Mesenchymal stem cell (in vitro differentiated cells and primary cell): ENCODE measurements around the gene STIM1.
A peak's percentile ranks its signal among the peaks of the same experiment; 100 is the strongest.

Experiments used
- DNase-seq: peaks from one replicate; pipeline ENCODE4 v3.0.0-alpha.2; 2013
- H2AFZ ChIP-seq: one replicate; pipeline ENCODE4 v1.6.1; 2013; ENCODE audit warnings: low read depth, mild to moderate bottlenecking, control low read depth, inconsistent platforms, low read length, moderate library complexity
- H2AK5ac ChIP-seq: 2 replicates; pipeline ENCODE4 v1.6.1; 2013; ENCODE audit warnings: low read length, moderate library complexity, mild to moderate bottlenecking, inconsistent platforms; ENCODE audit not compliant: severe bottlenecking
- H2BK120ac ChIP-seq: one replicate; pipeline ENCODE4 v1.6.1; 2013; ENCODE audit warnings: low read depth, mild to moderate bottlenecking, inconsistent platforms, low read length, moderate library complexity
- H2BK12ac ChIP-seq, 2 experiments: one replicate each; pipeline ENCODE4 v1.6.1; 2013; ENCODE audit warnings: inconsistent platforms in 2 of 2, low read length in 2 of 2, mild to moderate bottlenecking in 2 of 2, moderate library complexity in 2 of 2, control low read depth in 1 of 2
- H2BK15ac ChIP-seq: one replicate; pipeline ENCODE4 v1.6.1; 2013; ENCODE audit warnings: mild to moderate bottlenecking, low read depth, inconsistent platforms; ENCODE audit not compliant: poor library complexity, severe bottlenecking
- H2BK5ac ChIP-seq: 2 replicates; pipeline ENCODE4 v1.6.1; 2013; ENCODE audit warnings: low read depth, mild to moderate bottlenecking, low read length, control low read depth, inconsistent platforms; ENCODE audit not compliant: poor library complexity, severe bottlenecking
- H3K14ac ChIP-seq, 2 experiments: one replicate each; pipeline ENCODE4 v1.6.1; 2013; ENCODE audit warnings: inconsistent platforms in 2 of 2, low read length in 2 of 2, control low read depth in 1 of 2, mild to moderate bottlenecking in 1 of 2, moderate library complexity in 1 of 2
- H3K18ac ChIP-seq, 2 experiments: one replicate each; pipeline ENCODE4 v1.6.1; 2013; ENCODE audit warnings: inconsistent platforms in 2 of 2, low read length in 2 of 2, control low read depth in 1 of 2, low read depth in 1 of 2, mild to moderate bottlenecking in 1 of 2
- H3K23ac ChIP-seq, 2 experiments: one replicate each; pipeline ENCODE4 v1.6.1; 2013; ENCODE audit warnings: inconsistent platforms in 2 of 2, low read length in 2 of 2, mild to moderate bottlenecking in 2 of 2, moderate library complexity in 2 of 2, control low read depth in 1 of 2
- H3K27ac ChIP-seq: 2 replicates; pipeline ENCODE4 v1.5.1; 2013; ENCODE audit warnings: mild to moderate bottlenecking, moderate library complexity, low read length, control low read depth, inconsistent platforms; ENCODE audit not compliant: poor library complexity, severe bottlenecking
- H3K27me3 ChIP-seq, 2 experiments: 2 replicates each; pipeline versions ENCODE4 v1.6.1 to v1.7.0; 2013; ENCODE audit warnings: low read length in 2 of 2, mild to moderate bottlenecking in 2 of 2, moderate library complexity in 2 of 2, control low read depth in 1 of 2, inconsistent platforms in 1 of 2; ENCODE audit not compliant: control insufficient read depth in 1 of 2, insufficient read depth in 1 of 2
- H3K36me3 ChIP-seq, 2 experiments: 2 replicates each; pipeline versions ENCODE4 v1.6.1 to v1.7.0; 2013; ENCODE audit warnings: low read length in 2 of 2, control low read depth in 1 of 2, inconsistent platforms in 1 of 2, low read depth in 1 of 2, mild to moderate bottlenecking in 1 of 2; ENCODE audit not compliant: insufficient read depth in 2 of 2, control insufficient read depth in 1 of 2
- H3K4ac ChIP-seq, 2 experiments: one replicate each; pipeline ENCODE4 v1.6.1; 2013; ENCODE audit warnings: inconsistent platforms in 2 of 2, low read length in 2 of 2, mild to moderate bottlenecking in 2 of 2, moderate library complexity in 2 of 2, control low read depth in 1 of 2, low read depth in 1 of 2
- H3K4me1 ChIP-seq: 2 replicates; pipeline ENCODE4 v1.6.1; 2013; ENCODE audit warnings: low read depth, low read length, control low read depth; ENCODE audit not compliant: control insufficient read depth, insufficient read depth
- H3K4me2 ChIP-seq: 2 replicates; pipeline ENCODE4 v1.6.1; 2013; ENCODE audit warnings: low read length, mild to moderate bottlenecking, inconsistent platforms; ENCODE audit not compliant: poor library complexity, severe bottlenecking
- H3K4me3 ChIP-seq, 2 experiments: 2 replicates each; pipeline versions ENCODE4 v1.5.1 to v1.7.0; 2013; ENCODE audit warnings: low read length in 2 of 2, mild to moderate bottlenecking in 2 of 2, control low read depth in 1 of 2, low read depth in 1 of 2; ENCODE audit not compliant: insufficient read depth in 1 of 2
- H3K79me1 ChIP-seq: replicated peaks from 2 replicates; pipeline ENCODE4 v1.6.1; 2013; ENCODE audit warnings: mild to moderate bottlenecking, control low read depth, low read length, inconsistent platforms; ENCODE audit not compliant: poor library complexity, severe bottlenecking
- H3K9ac ChIP-seq: 2 replicates; pipeline ENCODE4 v1.7.0; 2013; ENCODE audit warnings: mild to moderate bottlenecking, low read length, moderate library complexity
- H3K9me3 ChIP-seq: 2 replicates; pipeline ENCODE4 v1.7.0; 2013; ENCODE audit warnings: mild to moderate bottlenecking, low read length; ENCODE audit not compliant: control insufficient read depth
- H4K8ac ChIP-seq: one replicate; pipeline ENCODE4 v1.6.1; 2013; ENCODE audit warnings: inconsistent platforms, mild to moderate bottlenecking, low read length, moderate library complexity
- H4K91ac ChIP-seq: one replicate; pipeline ENCODE4 v1.6.1; 2013; ENCODE audit warnings: mild to moderate bottlenecking, low read length, inconsistent platforms
- WGBS: methylation state at CpG from one replicate; pipeline ENCODE4 v1.1.7; 2013; ENCODE audit warnings: mixed read lengths; 5-methylcytosine and 5-hydroxymethylcytosine counted together

Gene STIM1

GRCh38 chr11:3925513-3925912 lies 70.0 kb downstream of the STIM1 start:
- H3K23ac ChIP-seq: no peak overlapping the region
- H3K9me3 ChIP-seq: no peaks in the 10 kb centered on the region
- no peak overlapping the region for H4K91ac ChIP-seq
- no peak overlapping the region for H2AFZ ChIP-seq
- H3K4me1 ChIP-seq: peaks cover 11% of the 10 kb centered on the region
- H3K36me3 ChIP-seq: no peaks in the 10 kb centered on the region
- peaks cover 15% of the 10 kb centered on the region for H3K79me1 ChIP-seq
- no peak overlapping the region for H2AK5ac ChIP-seq
- no peak overlapping the region for H2BK5ac ChIP-seq
- H3K18ac ChIP-seq: no peak overlapping the region
- no peak overlapping the region for H4K8ac ChIP-seq
- no peak overlapping the region for H3K4me2 ChIP-seq
- H2BK15ac ChIP-seq: no peak overlapping the region
- H3K27me3 ChIP-seq: no peaks in the 10 kb centered on the region
- no peak overlapping the region for H3K14ac ChIP-seq
- no peak overlapping the region for H3K4ac ChIP-seq
- WGBS: no CpG with 5 or more reads among the region's 1 CpG
- no peak overlapping the region for H3K27ac ChIP-seq
- DNase-seq: no peak
- H3K9ac ChIP-seq: no peak overlapping the region
- no peak overlapping the region for H3K4me3 ChIP-seq
- H2BK120ac ChIP-seq: no peak overlapping the region
- H2BK12ac ChIP-seq: no peak overlapping the region

GRCh38 chr11:3926458-3927095 lies 71.1 kb downstream of the STIM1 start:
- Histone ChIP-seq H3K9me3 (no peaks in the 10 kb centered on the region), H3K27ac (no peak overlapping the region), H3K14ac (no peak overlapping the region), H3K4me1 (peaks cover 11% of the 10 kb centered on the region), H3K27me3 (no peaks in the 10 kb centered on the region), H3K36me3 (no peaks in the 10 kb centered on the region), H3K79me1 (peaks cover 21% of the 10 kb centered on the region), H3K4ac (no peak overlapping the region), H3K23ac (no peak overlapping the region), H2AFZ (no peak overlapping the region), H2AK5ac (no peak overlapping the region), H3K4me2 (no peak overlapping the region), H2BK12ac (no peak overlapping the region), H2BK5ac (no peak overlapping the region), H3K4me3 (no peak overlapping the region), H2BK15ac (no peak overlapping the region), H4K91ac (no peak overlapping the region), H2BK120ac (no peak overlapping the region), H4K8ac (no peak overlapping the region), H3K9ac (no peak overlapping the region), H3K18ac (no peak overlapping the region)
- DNase-seq: no peak

- Histone ChIP-seq H4K91ac (no peak overlapping the region), H2BK12ac (no peak overlapping the region), H3K23ac (no peak overlapping the region), H3K27ac (no peak overlapping the region), H2AFZ (no peak overlapping the region), H3K9ac (no peak overlapping the region), H2BK15ac (no peak overlapping the region), H3K18ac (peak overlapping the region in 1 of 2 experiments; percentile 1), H2AK5ac (no peak overlapping the region), H2BK120ac (no peak overlapping the region), H3K14ac (no peak overlapping the region), H3K4ac (no peak overlapping the region), H3K9me3 (no peaks in the 10 kb centered on the region), H3K4me1 (peaks cover 11% of the 10 kb centered on the region), H4K8ac (no peak overlapping the region), H3K4me3 (no peak overlapping the region), H3K36me3 (no peaks in the 10 kb centered on the region), H2BK5ac (no peak overlapping the region), H3K4me2 (no peak overlapping the region), H3K79me1 (peaks cover 24% of the 10 kb centered on the region), H3K27me3 (no peaks in the 10 kb centered on the region)
- DNase-seq: no peak
- 90% methylated on average over 2 of the region's 6 CpGs for WGBS
These were observed 71.8 kb downstream of the STIM1 start for GRCh38 chr11:3927129-3927796.

GRCh38 chr11:3929232-3929631 lies 73.8 kb downstream of the STIM1 start:
- H2AFZ ChIP-seq: no peak overlapping the region
- no peak overlapping the region for H3K4me2 ChIP-seq
- peaks cover 28% of the 10 kb centered on the region for H3K79me1 ChIP-seq
- no peak overlapping the region for H3K14ac ChIP-seq
- no peaks in the 10 kb centered on the region for H3K36me3 ChIP-seq
- peak overlapping the region in 1 of 2 experiments; percentile 7 for H3K4ac ChIP-seq
- peak overlapping the region; percentile 64 for H3K27ac ChIP-seq
- H3K4me1 ChIP-seq: peaks cover 11% of the 10 kb centered on the region
- H3K9ac ChIP-seq: no peak overlapping the region
- H3K9me3 ChIP-seq: no peaks in the 10 kb centered on the region
- DNase-seq: no peak
- no peak overlapping the region for H2BK120ac ChIP-seq
- no peaks in the 10 kb centered on the region for H3K27me3 ChIP-seq
- H2BK5ac ChIP-seq: no peak overlapping the region
- no peak overlapping the region for H2BK15ac ChIP-seq
- H2AK5ac ChIP-seq: peak overlapping the region; percentile 43
- no peak overlapping the region for H4K91ac ChIP-seq
- WGBS: 79% methylated on average over 1 of the region's 1 CpG
- no peak overlapping the region for H4K8ac ChIP-seq
- no peak overlapping the region for H2BK12ac ChIP-seq
- no peak overlapping the region for H3K4me3 ChIP-seq
- H3K18ac ChIP-seq: peak overlapping the region in 1 of 2 experiments; percentile 28
- no peak overlapping the region for H3K23ac ChIP-seq
